ENCODE measurements around the gene SRGAP2B. TPM values are rescaled to one million over a fixed set of nuclear protein-coding genes. Genes with fewer than 3 reads are reported as not detected.
"Not testable (repeated sequence)": the region's sequence is repeated elsewhere in the genome, so short reads cannot be mapped to it uniquely, and the experiment has no call there.

Gene SRGAP2B
- polyA plus RNA-seq, 3 donors: 19.2 to 43.9 (median 28.3) TPM

DNA sequence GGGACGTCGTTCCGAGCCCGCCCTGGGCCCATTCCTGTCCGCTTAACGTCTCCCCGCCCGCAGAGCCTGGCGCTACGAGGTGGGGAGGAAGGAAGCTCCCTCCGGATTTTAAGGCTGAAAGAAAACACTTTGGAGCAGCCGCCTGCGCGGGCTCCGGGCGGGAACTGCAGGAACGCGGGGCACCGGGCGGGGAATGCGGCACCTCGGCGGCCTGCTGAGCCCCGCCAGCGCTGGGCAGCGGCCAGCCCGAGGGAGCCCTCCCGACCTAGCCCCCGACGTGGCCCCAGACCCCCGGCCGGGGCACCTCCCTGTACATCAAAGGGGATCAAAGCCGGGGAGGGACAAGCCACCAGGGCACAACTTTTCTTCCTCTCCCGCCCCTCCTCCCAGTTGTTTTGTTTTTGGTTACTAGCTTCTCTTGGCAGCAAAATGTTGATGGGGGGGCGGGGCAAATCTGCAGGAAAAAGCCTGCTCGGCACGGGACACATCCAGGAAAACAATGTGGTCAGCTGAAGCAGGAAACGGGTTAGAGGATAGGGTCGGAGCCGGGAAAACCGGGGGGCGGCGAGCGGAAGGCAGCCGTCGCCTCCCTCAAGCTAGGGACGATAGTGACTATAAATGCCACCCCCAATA is 1.5 kb downstream of the SRGAP2B start:
- DNase-seq (ENCODE audit: low read depth in 3 of 3, low spot score in 2 of 3): not testable (repeated sequence)

DNA sequence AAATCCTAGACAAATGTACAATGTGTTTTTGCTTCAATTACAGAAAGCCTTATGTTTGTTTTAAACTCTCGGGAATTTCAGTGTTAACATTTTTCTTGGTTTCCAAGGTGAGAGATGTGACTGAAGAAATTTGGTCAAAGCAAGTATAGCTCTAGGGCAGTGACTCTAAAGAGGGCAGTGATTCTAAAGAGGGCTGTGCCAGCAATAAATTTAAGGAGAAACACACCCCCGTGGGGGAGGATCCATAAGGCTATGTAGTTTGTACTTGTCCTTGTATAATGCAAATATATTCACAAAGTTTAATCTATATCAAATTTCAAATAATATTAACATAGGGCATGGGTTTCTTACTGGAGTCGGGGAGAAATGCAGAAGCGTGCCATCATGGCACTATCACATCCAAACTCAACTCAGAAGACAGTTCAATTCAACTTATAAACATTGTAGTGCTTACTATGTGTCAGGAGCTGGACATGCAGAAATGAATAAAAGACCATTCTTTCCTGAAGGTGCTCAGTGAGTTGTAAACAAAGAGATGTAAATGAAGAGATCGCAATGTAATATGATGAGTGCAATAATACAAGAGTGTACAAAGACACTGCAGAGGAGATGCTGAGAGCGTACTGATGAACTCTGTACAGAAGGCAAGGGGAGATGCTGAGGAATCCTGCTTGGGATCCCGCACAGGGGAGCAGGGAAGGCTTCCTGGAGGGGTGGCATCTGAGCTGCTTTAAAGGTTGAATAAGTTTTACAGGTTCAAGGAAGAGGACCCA is 12.5 kb downstream of the SRGAP2B start:
- not testable (repeated sequence) for DNase-seq (ENCODE audit: low read depth in 3 of 3, low spot score in 2 of 3)

DNA sequence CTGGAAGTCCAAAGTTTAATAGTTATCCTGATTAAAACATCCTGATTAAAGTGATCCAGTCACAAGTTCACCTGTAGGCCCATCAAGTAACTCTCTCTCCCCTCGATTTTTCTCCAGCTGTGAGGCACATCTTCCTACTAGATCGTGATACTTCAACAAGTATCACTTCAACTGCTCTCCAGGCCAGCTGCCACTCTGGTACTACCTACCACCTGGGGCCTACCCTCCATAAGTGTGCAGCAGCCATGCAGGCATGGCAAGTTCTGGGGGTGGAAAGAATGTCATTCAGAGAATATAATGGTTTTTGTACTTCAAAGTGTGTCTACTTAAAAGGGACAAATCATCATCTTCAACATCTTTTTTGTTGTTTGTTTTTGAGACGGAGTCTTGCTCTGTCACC is 14.9 kb downstream of the SRGAP2B start:
- DNase-seq (ENCODE audit: low read depth in 3 of 3, low spot score in 2 of 3): not testable (repeated sequence)

DNA sequence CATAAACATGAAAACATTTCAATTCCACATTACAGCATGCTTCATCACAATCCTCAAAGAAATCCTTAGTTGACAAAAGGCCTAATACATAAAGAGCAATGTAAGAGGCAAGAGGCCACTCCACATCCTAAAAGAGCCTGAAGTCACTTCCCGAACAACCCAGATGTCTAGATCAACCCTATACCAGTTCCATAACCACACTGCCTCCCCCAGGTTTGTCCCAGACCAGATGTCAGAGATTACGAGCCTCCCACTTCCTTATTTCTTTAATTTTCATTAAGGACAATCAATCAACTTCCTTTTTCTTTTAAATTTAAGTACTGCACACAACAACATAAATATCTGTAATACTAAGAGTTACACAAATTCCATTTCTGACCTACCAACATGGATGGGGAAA is 15.4 kb downstream of the SRGAP2B start:
- not testable (repeated sequence) for DNase-seq (ENCODE audit: low read depth in 3 of 3, low spot score in 2 of 3)

DNA sequence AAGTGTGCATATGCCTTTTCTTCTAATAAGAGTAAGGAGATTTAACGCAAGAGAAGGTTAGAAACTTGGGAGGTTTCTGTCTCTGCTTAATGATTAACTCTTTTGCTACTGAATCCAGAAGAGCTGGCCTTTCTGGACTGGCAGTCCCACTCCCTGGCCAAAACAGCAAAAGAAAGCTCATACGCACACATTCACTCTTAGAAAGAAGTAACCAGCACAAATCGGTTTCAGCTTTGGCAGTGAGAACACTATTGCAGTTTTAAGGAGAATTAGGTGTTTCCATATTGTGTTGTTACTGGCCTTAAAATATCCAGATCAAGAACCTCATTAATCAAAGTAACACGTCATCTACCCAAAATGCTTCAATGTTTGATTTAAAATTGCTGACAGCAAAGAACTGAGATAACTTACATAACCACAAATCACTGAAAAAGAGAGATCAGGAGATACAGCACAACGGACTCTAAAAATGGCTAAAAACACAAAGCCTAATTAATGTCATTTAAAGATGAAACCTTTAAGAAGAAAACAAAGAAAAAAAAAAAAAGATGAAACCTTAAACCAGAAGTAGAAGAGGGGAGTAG is 16.2 kb downstream of the SRGAP2B start:
- DNase-seq (ENCODE audit: low read depth in 3 of 3, low spot score in 2 of 3): not testable (repeated sequence)

DNA sequence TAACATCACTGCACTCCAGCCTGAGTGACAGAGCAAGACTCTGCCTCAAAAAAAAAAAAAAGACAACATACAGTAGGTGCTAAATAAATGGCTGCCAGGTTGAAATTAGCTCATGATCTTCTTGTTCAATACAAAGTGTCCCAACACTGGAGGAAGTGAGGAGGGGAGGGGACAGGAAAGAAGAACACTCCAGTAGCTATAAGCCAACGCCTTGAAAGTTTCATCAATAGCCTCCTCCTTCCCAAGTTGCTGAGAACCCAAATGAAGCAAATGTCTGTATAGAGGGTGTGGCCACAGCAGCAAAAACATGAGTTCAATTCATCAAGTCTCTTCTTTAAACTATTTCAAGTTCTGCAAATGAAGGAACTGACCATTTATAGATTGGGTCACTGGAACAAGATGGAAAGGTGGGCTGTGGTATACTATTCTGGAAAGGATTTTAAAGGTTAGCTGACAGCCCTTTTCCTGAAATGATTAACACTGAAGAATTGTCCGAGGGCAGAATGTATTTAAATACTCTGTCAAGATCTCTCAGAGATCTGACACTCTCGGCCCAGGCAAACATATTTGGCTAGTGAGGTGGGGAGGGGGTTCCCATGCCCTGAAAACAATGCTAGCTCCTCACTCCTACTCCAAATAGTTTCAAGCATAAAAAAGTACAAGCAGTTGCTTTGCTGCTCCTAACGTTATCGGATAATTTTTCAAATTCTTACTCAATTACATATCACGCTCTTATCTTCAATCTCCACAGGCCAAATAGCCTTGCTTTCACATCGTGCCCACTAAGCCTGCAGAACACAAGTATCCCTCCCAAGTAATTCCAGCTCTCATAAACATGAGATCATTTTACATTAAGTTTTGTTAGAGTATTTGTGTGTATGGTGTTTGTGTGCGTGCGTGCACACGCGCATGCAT is 17.0 kb downstream of the SRGAP2B start:
- DNase-seq (ENCODE audit: low read depth in 3 of 3, low spot score in 2 of 3): not testable (repeated sequence)

DNA sequence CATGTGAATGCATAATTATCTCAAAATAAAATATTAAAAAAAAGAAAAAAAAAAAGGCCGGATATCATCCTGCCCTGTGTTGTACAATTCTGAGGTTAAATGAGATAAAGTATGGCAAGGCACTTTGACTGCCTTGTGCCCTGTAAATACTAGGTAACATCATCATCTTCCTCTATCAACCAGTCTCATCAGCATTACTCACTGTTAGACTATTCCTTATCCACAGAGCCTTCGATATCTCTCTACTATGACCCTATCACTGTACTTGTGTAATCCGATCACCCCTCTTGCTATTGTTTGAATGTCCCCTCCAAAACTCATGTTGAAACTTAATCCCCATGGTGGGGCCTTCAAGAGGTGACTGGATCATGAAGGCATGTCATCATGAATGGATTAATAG is 18.3 kb downstream of the SRGAP2B start:
- not testable (repeated sequence) for DNase-seq (ENCODE audit: low read depth in 3 of 3, low spot score in 2 of 3)

DNA sequence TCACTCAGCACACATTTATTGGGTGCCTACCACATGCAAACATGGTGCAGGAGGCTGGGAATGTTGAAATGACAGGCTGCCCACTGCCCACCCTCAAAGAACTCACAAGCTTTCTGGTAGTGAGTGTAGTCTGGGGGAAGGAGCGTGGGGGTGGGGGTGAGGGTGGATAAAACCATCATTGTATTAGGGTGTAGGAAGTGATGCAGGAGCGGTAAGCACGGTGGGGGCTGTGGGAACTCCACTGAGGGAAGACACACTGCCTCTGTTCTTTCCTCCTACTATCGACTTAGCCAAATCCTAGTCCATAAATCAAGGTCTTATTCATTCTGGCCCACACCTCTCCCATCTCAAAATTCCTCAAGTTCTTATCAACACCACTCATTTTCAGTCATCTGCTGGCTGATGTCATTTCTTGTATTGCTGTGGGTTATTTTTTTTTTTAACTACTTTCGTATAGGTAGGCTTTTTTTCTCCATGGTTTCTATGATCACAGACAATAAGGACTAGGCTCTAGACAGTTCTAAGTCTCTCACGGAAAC is 21.0 kb downstream of the SRGAP2B start:
- not testable (repeated sequence) for DNase-seq (ENCODE audit: low read depth in 3 of 3, low spot score in 2 of 3)

DNA sequence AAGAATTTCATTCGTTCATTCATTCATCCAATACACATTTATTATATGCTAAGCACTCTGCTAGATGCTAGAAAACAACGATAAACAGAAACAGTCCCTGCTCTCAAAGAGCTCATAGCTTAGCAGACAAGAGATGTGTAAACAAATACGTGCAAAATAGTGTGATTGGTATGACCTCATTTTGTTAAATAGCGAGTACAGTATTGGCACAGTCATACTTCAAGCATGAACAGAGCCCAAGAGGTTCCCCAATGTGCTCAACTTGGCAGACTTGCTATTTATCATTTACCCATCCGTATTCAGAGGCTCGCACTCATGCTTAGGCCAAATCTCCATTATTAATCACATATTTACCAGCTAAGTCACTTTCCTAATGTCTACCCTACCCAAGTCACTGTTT is 23.6 kb downstream of the SRGAP2B start:
- not testable (repeated sequence) for DNase-seq (ENCODE audit: low read depth in 3 of 3, low spot score in 2 of 3)

DNA sequence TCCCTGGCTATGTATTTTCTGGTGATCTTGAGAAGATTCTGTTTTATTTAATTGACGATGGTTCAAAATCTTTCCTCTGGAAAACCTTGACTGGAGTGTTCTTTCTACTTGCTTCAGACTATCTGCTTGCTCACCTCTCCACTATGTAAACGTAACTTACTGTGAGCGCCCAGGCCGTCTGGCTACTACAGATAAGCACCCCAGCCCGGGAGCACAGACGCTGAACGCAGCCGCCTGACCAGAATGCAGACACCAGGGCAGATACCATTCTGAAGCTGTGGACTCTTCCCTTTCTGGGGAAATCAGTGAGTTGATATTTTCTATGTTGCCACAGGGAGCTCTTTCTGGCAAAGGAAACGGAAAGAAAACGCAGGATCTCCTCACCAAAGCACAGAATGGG is 28.6 kb downstream of the SRGAP2B start:
- DNase-seq (ENCODE audit: low read depth in 3 of 3, low spot score in 2 of 3): not testable (repeated sequence)

DNA sequence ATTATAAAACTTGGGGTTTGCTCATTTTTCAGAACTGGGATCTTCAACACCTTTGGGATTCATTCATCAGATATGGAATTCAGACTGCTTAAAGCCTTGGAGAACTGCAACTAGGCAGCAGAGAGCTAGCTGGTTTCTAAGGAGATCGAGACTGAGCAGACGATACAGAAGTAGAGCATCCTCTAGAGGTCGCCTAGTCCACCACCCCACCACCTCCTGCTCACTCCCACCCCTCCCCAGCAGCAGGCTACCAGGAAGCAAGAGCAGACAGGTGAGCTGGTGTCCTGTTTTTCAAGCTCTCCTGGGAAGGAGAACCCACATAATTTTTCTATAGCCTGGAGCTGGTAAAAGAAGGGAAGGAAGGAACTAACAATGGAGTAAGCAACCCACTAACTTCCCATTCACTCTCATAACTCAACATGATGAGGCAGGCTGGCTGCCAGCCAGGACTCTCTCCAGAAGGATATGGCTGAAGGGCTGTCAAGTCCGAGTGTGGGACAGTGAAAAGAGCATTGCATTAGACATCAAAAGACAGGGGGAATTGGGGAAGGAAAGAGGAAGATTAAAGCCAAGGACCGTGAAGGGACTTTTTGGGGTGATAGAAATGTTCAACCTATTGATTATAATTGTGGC is 29.8 kb downstream of the SRGAP2B start:
- DNase-seq (ENCODE audit: low read depth in 3 of 3, low spot score in 2 of 3): not testable (repeated sequence)

DNA sequence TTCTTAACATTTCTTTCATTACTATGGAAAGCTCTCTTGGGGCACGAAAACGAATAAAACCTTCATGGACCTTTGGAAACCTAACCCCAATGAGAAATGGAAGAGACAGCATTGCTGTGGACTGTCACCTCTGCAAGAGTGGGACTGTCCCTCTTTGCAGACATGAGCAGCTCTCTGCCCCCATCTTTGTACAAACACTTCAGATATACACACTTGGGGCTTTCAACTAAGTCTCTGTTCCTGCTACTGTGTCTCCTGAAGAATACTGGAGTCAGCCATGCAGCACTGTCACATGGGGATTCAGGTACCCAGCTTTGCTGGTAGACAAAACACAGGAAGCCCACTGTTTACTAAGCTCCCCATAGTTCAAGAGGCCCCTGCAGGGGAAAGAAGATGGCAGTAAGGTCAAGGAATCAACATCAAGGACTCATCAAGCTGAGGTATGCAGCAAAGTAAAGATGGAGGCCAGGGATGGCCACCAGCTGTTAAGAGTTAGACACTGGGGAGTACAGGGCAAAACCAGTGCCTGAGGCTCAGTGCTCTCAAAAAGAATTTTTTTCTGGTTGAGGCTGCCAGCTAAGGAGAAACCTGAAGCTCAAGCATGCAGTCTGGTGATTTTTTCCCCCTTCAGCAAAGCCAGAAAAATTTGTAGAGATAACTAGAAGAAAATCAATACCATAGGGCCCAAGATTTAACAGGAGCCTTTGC is 31.0 kb downstream of the SRGAP2B start:
- not testable (repeated sequence) for DNase-seq (ENCODE audit: low read depth in 3 of 3, low spot score in 2 of 3)

DNA sequence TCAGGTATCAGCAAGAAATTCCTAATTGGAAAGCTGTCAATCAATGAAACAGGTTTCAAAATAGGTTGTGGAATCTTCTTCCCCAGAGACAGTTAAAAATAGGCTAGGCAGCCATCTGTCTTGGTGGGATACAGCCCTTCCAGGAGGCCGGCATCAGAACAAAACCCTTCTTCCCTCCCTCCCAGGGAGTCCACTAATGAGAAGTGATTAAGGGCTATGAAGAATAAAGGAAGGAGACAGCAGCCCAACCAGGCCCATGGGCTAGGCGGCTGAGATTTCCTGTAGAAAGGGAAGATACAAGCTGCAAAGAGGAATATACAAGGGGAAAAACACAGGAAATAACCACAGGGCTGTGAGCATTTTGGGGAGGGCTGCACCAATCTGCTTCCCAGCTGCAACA is 31.8 kb downstream of the SRGAP2B start:
- DNase-seq (ENCODE audit: low read depth in 3 of 3, low spot score in 2 of 3): not testable (repeated sequence)

DNA sequence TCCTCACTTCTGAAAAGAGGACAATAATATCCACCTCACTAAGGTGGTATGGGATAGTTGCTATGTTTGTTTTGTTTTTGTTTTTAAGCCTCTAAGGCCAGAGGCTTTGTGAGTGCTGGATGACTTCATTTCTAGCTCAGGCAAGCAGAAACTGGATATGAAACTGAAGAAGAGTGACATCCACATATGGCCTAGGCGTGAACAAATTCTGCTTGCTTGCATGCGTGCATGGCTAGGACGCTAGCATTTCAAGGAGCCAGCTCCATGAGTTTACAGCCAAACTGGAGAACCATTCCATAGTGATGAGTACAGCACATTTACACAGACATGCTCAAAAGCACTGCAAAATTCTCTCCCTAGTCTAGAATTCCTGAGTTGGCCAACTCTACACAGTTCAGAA is 36.9 kb downstream of the SRGAP2B start:
- not testable (repeated sequence) for DNase-seq (ENCODE audit: low read depth in 3 of 3, low spot score in 2 of 3)

DNA sequence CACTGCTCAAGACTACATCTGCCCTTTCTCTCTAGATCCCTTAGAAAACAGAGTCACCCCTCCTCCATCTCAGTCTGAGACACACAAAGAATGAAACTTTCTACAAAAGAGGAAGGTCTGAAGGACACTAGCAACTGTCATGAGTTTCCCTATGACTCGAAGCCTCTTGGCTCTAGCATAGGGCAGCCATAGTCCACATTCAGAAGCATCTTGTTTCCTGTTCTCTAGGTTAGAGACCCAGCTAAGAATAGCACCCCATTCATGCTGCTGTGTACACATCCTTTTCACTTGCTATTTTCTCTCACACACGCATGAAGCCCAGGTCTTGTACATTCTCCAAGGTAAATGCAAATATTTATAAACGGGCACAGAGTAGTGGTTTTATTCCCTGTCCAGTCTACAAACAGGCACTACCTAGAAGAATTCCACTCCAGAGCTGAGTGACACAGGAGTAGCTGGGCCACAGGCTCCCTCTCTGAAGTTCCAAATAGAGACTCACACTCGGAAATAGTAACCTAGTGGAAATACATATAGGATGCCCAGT is 39.8 kb downstream of the SRGAP2B start:
- not testable (repeated sequence) for DNase-seq (ENCODE audit: low read depth in 3 of 3, low spot score in 2 of 3)

DNA sequence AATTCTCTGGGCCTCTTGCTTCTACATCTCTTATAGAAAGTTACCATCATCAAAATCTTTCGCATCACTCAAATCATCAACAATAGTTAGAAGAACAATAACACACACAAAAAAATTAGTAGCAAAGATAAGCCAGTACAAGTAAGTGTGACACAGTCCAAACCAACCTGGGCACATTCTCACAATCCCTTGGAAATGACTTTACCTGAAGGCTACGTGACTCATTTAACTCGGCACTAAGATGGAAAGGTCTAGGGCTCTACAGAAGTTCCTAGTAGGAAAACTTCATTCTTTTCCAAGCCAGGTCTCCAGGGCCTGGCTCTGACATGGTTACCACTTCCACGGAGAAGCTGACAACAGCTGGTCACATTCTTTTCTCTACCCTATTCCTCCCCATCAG is 41.7 kb downstream of the SRGAP2B start:
- not testable (repeated sequence) for DNase-seq (ENCODE audit: low read depth in 3 of 3, low spot score in 2 of 3)

DNA sequence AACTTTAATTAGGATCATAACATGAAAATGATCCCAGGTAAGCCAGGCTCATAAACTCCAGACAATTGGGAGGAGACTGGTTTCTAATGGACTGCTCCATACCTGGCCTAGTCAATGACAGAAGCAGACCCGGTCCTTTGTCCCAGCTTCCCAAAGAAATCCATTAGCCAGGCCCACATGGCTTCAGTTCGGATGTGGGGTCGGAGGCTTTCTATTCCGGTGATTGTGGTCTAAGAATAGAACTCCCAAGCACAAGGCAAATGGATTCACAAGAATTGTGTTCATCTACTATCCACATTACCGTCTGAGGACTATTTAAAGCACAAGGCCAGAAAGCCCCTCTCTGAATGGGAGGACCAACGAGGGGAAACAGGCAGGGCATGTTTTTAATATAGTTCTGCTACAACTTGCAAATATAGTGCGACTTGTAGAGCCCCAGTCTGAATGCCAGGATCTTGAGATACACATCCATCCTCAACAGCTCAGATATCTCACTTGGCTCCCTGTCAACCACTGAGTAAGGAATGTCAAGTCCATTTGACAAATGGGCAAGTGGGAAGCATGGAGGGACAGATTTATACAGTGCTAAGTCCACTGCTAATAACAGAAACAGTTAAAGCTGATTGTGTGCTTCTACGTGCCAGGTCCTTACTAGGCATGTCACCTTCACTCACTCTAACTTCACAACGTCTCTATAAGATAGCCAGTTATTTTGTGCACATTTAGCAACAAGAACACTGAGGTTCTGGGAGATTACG is 42.9 kb downstream of the SRGAP2B start:
- DNase-seq (ENCODE audit: low read depth in 3 of 3, low spot score in 2 of 3): not testable (repeated sequence)

DNA sequence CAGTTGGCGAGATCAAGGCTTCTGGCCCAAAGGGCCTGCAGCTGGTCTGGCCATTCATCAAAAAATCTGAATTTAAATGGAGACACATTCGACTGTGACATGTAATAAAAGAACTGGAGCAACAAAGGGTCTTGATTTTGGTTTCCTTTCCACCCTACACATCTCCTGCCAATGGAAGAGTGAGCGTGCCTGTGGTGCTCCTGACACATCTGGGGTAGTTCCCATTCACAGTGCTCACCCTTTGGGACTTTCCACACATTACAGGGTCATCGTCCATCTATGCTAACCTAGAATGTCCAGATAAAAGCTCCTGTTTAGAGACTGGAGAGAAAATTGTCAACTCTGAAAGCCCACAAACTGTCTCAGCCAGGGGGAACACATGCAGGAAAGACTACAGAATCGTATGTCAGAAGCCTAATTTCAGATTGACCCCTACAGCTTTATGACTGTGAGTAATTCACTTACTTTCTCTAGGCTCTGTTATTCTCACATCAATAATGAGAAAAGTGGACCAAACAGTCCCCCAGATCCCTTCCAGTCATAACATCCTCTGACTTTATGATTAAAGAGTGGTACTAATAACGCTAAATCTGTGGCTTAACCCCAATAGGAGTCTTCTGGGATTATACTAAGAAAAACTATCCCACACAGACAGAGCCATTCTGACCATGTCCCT is 46.8 kb downstream of the SRGAP2B start:
- not testable (repeated sequence) for DNase-seq (ENCODE audit: low read depth in 3 of 3, low spot score in 2 of 3)

Measured in right renal cortex interstitium (tissue), 3 donors.